Endometrium (tissue), 2 donors: ENCODE measurements around the gene SMARCC1.

Source experiments
- FAIRE-seq: peaks from 2 replicates; lab custom pipeline; 2012; peaks lifted over from hg19 to GRCh38; lab: Jason Lieb, UNC
- donor health status: control.
- donor health status: control.

SMARCC1 gene

GRCh38 chr3:47588053-47588452 is 193.6 kb downstream of the SMARCC1 start:
- FAIRE-seq = no peak

GRCh38 chr3:47586746-47587145 is 194.9 kb downstream of the SMARCC1 start:
- no peak for FAIRE-seq

GRCh38 chr3:47583320-47584075 is 198.2 kb downstream of the SMARCC1 start:
- FAIRE-seq = no peak

- no peak for FAIRE-seq
Measured at GRCh38 chr3:47581835-47582234, 199.9 kb downstream of the SMARCC1 start.

- no peak for FAIRE-seq
Measured at GRCh38 chr3:47581422-47581821, 200.3 kb downstream of the SMARCC1 start.

GRCh38 chr3:47580481-47580880 is 201.2 kb downstream of the SMARCC1 start:
- FAIRE-seq = no peak

GRCh38 chr3:47579875-47580274 is 201.8 kb downstream of the SMARCC1 start:
- no peak for FAIRE-seq

- FAIRE-seq = no peak
Measured at GRCh38 chr3:47578691-47579632, 202.7 kb downstream of the SMARCC1 start, which contains the start of gene CSPG5. Gene CSPG5, minus strand, starts transcription at chr3:47578865. Its CDS starts 172 bp downstream, at chr3:47578693.

GRCh38 chr3:47578119-47578632 is 203.5 kb downstream of the SMARCC1 start:
- FAIRE-seq = no peak

- no peak for FAIRE-seq
Measured at GRCh38 chr3:47577583-47578118, 204.0 kb downstream of the SMARCC1 start.

- no peak for FAIRE-seq
Measured at GRCh38 chr3:47573190-47574172, 208.2 kb downstream of the SMARCC1 start.

- no peak for FAIRE-seq
Measured at GRCh38 chr3:47571391-47572175, 210.1 kb downstream of the SMARCC1 start.

- no peak for FAIRE-seq
Measured at GRCh38 chr3:47568901-47569300, 212.8 kb downstream of the SMARCC1 start.

- FAIRE-seq = no peak
Measured at GRCh38 chr3:47567149-47567548, 214.5 kb downstream of the SMARCC1 start.

GRCh38 chr3:47566667-47567066 is 215.0 kb downstream of the SMARCC1 start:
- FAIRE-seq = no peak

- FAIRE-seq = no peak
Measured at GRCh38 chr3:47565734-47566550, 215.8 kb downstream of the SMARCC1 start.

GRCh38 chr3:47556351-47556750 is 225.3 kb downstream of the SMARCC1 start:
- FAIRE-seq = no peak

- no peak for FAIRE-seq
Measured at GRCh38 chr3:47554335-47554734, 227.4 kb downstream of the SMARCC1 start.

- FAIRE-seq = no peak
Measured at GRCh38 chr3:47553407-47553806, 228.3 kb downstream of the SMARCC1 start.
